SK-N-SH (cell line): ENCODE measurements around the gene PWWP2B. TPM values are rescaled to one million over a fixed set of nuclear protein-coding genes. Genes with fewer than 3 reads are reported as not detected.

ENCODE experiments used
- CTCF ChIA-PET: fragments of 300-600, 350-600 bp; formaldehyde crosslinking; extraction: SDS; loops from one replicate; lab custom pipeline; 2021; lab: Yijun Ruan, JAX
- POLR2A ChIA-PET: fragments of 350-600 bp; sonication (Branson Sonifier 250); formaldehyde crosslinking; extraction: SDS; loops from one replicate; lab custom pipeline; 2020; ENCODE audit warnings: antibody characterized with exemption, inconsistent platforms; lab: Yijun Ruan, JAX
- DNase-seq: peaks from one replicate; pipeline ENCODE4 v3.0.0; 2012
- H2AFZ ChIP-seq: fragments of 200-600 bp; sonication (generic); 2 replicates; pipeline ENCODE4 v1.8.1; 2016; ENCODE audit warnings: antibody characterized with exemption, mild to moderate bottlenecking, low read depth
- H3F3A ChIP-seq: fragments of 200-600 bp; sonication (generic); replicated peaks from 2 replicates; pipeline ENCODE3; 2016; ENCODE audit warnings: antibody characterized with exemption, mild to moderate bottlenecking; ENCODE audit not compliant: insufficient read depth
- H3K27ac ChIP-seq, 2 experiments: fragments of 200-500 bp in 1 of 2; fragments of 200-600 bp in 1 of 2; sonication (Bioruptor generic) in 1 of 2; sonication (generic), shearing (Covaris generic) in 1 of 2; 2 replicates each; pipeline versions ENCODE4 v1.5.1 to v1.6.1; 2014 to 2016; ENCODE audit warnings: low read depth in 2 of 2, inconsistent platforms in 1 of 2, low read length in 1 of 2, mild to moderate bottlenecking in 1 of 2, mixed read lengths in 1 of 2
- H3K27me3 ChIP-seq: fragments of 200-600 bp; sonication (generic), shearing (Covaris generic); 2 replicates; pipeline ENCODE4 v1.6.1; 2016; ENCODE audit warnings: mixed run types; ENCODE audit not compliant: insufficient read depth
- H3K36me3 ChIP-seq, 2 experiments: fragments of 200-500 bp in 1 of 2; fragments of 200-600 bp in 1 of 2; sonication (Bioruptor generic) in 1 of 2; sonication (generic) in 1 of 2; replicated peaks in 1 of 2; 2 replicates each; pipeline versions ENCODE3 to v1.5.1; 2014 to 2016; ENCODE audit warnings: low read length in 1 of 2, mild to moderate bottlenecking in 1 of 2; ENCODE audit not compliant: insufficient read depth in 2 of 2, control insufficient read depth in 1 of 2
- H3K4me1 ChIP-seq, 2 experiments: fragments of 200-500 bp in 1 of 2; fragments of 200-600 bp in 1 of 2; sonication (Bioruptor generic) in 1 of 2; sonication (generic), shearing (Covaris generic) in 1 of 2; 2 replicates each; pipeline versions ENCODE4 v1.5.1 to v1.6.1; 2014 to 2016; ENCODE audit warnings: low read depth in 1 of 2, low read length in 1 of 2, mixed run types in 1 of 2; ENCODE audit not compliant: insufficient read depth in 2 of 2, control insufficient read depth in 1 of 2
- H3K4me2 ChIP-seq: fragments of 200-600 bp; sonication (generic), shearing (Covaris generic); 2 replicates; pipeline ENCODE4 v1.6.1; 2017; ENCODE audit warnings: mixed run types
- H3K4me3 ChIP-seq, 2 experiments: fragments of 200-500 bp in 1 of 2; fragments of 200-600 bp in 1 of 2; sonication (Bioruptor generic) in 1 of 2; sonication (generic), shearing (Covaris generic) in 1 of 2; 2 replicates each; pipeline versions ENCODE4 v1.5.1 to v1.8.1; 2014 to 2016; ENCODE audit warnings: low read depth in 2 of 2, inconsistent platforms in 1 of 2, low read length in 1 of 2, mild to moderate bottlenecking in 1 of 2, mixed read lengths in 1 of 2, moderate library complexity in 1 of 2
- H3K79me2 ChIP-seq: fragments of 200-600 bp; sonication (generic); 2 replicates; pipeline ENCODE4 v1.8.1; 2017; ENCODE audit warnings: mild to moderate bottlenecking; ENCODE audit not compliant: insufficient read depth
- H3K9ac ChIP-seq: fragments of 200-600 bp; sonication (generic); 2 replicates; pipeline ENCODE4 v1.6.1; 2017; ENCODE audit warnings: mixed run types
- H3K9me2 ChIP-seq: fragments of 200-600 bp; sonication (generic); 2 replicates; pipeline ENCODE4 v1.6.1; 2017; ENCODE audit warnings: mixed run types
- H3K9me3 ChIP-seq: fragments of 200-600 bp; sonication (generic); 2 replicates; pipeline ENCODE4 v1.6.1; 2017; ENCODE audit warnings: mixed run types, mild to moderate bottlenecking, moderate library complexity
- H4K20me1 ChIP-seq: fragments of 200-600 bp; sonication (generic); 2 replicates; pipeline ENCODE4 v1.6.1; 2017; ENCODE audit warnings: mild to moderate bottlenecking, mixed run types; ENCODE audit not compliant: insufficient read depth
- EP300 ChIP-seq, 2 experiments: IDR thresholded peaks; 2 replicates each; pipeline versions ENCODE4 v1.4.0 to v1.6.1; 2012; ENCODE audit warnings: borderline replicate concordance in 1 of 2, low read depth in 1 of 2, low read length in 1 of 2
- FOXJ3 ChIP-seq: sonication (generic); formaldehyde crosslinking; IDR thresholded peaks from 2 replicates; pipeline ENCODE4 v1.5.1; 2020; ENCODE audit warnings: mild to moderate bottlenecking, missing genetic modification reagents
- MEF2A ChIP-seq: IDR thresholded peaks from 2 replicates; pipeline ENCODE4 v1.4.0; 2012; ENCODE audit warnings: low read depth, borderline replicate concordance
- MXI1 ChIP-seq: IDR thresholded peaks from 2 replicates; pipeline ENCODE4 v1.6.1; 2012; ENCODE audit warnings: mild to moderate bottlenecking, low read depth, low read length, improper control_type of control experiment
- PBX3 ChIP-seq: IDR thresholded peaks from 2 replicates; pipeline ENCODE4; 2012
- RAD21 ChIP-seq: IDR thresholded peaks from 2 replicates; pipeline ENCODE4 v1.6.1; 2012; ENCODE audit warnings: mild to moderate bottlenecking, low read length
- RFX5 ChIP-seq: IDR thresholded peaks from 2 replicates; pipeline ENCODE4 v1.6.1; 2012; ENCODE audit warnings: mild to moderate bottlenecking, improper control_type of control experiment, low read length
- RXRA ChIP-seq: IDR thresholded peaks from 2 replicates; pipeline ENCODE4 v1.4.0; 2012; ENCODE audit warnings: low read depth, mild to moderate bottlenecking, borderline replicate concordance
- TAF1 ChIP-seq: IDR thresholded peaks from 2 replicates; pipeline ENCODE4 v1.6.1; 2012; ENCODE audit warnings: low read depth, mild to moderate bottlenecking, low read length, moderate library complexity, borderline replicate concordance
- USF1 ChIP-seq: IDR thresholded peaks from 2 replicates; pipeline ENCODE4 v1.4.0; 2012; ENCODE audit warnings: low read depth, borderline replicate concordance
- USF2 ChIP-seq: fragments of 150-350 bp; IDR thresholded peaks from 2 replicates; pipeline ENCODE4 v1.6.1; 2017; ENCODE audit warnings: antibody characterized with exemption, low read length, low read depth, borderline replicate concordance
- ZBTB33 ChIP-seq: IDR thresholded peaks from 2 replicates; pipeline ENCODE4 v1.4.0; 2012; ENCODE audit warnings: low read depth, borderline replicate concordance
- WGBS: methylation state at CpG from one replicate; pipeline ENCODE4 v1.1.6; 2017; ENCODE audit warnings: low lambda C conversion rate; 5-methylcytosine and 5-hydroxymethylcytosine counted together
- polyA plus RNA-seq, 3 experiments: library from polyadenylated mRNA; depleted of rRNA; stranded (reverse); fragments of >200 nt; gene quantifications; 2 replicates each; pipeline ENCODE4 v1.2.3, GENCODE V29; 2012

Gene PWWP2B
- polyA plus RNA-seq, 1 of the 3 experiments (the other 2 are of a cell fraction): 2.4 TPM

- Histone ChIP-seq H3K79me2 (no peaks in the 10 kb centered on the region), H3K36me3 (peaks cover 0 to 20% of the 10 kb centered on the region in 2 experiments), H3K27me3 (no peaks in the 10 kb centered on the region), H4K20me1 (peaks cover 5% of the 10 kb centered on the region; the same call in 1 of the 2 replicates), H3F3A (no peaks in the 10 kb centered on the region)
- POLR2A ChIA-PET: no interaction called here
- 82% methylated on average over 19 of the region's 32 CpGs for WGBS
- TF ChIP-seq MXI1 (no peak), PBX3 (no peak), RFX5 (no peak), ZBTB33 (no peak), RXRA (no peak), MEF2A (no peak)
- TF ChIP-seq, all 33 proteins: peak for 0
- no peaks in the 10 kb centered on the region for H3K9me2 ChIP-seq
- H3K4me3 ChIP-seq: no peak overlapping the region
- no peaks in the 10 kb centered on the region for H3K4me1 ChIP-seq
- no peaks in the 10 kb centered on the region for H3K9me3 ChIP-seq
- DNase-seq: no peak
- no peak overlapping the region for H3K9ac ChIP-seq
- H3K27ac ChIP-seq: no peak overlapping the region
- CTCF ChIA-PET: interaction anchor here (1.6 to 4.3 kb wide), 3 partner anchors 99 to 131 kb away, joined by 6 to 41 read pairs (median 12); no protein-coding TSS in a partner anchor
- no peak overlapping the region for H2AFZ ChIP-seq
- H3K4me2 ChIP-seq: no peak overlapping the region
These were observed 42.5 kb upstream of the PWWP2B start for GRCh38 chr10:132354356-132355094.

- ChIA-PET CTCF (interaction anchor here (4.3 kb wide), 1 partner anchor 131 kb away, joined by 41 read pairs; no protein-coding TSS in a partner anchor), POLR2A (no interaction called here)
- peaks cover 5% of the 10 kb centered on the region; the same call in 1 of the 2 replicates for H4K20me1 ChIP-seq
These were observed 41.7 kb upstream of the PWWP2B start for GRCh38 chr10:132355297-132355696.

More at GRCh38 chr10:132355297-132355696, 41.7 kb upstream of the PWWP2B start:
- H3K27ac ChIP-seq: no peak overlapping the region
- TF ChIP-seq FOXJ3 (CRISPR knock-in tag) (no peak), USF1 (no peak), TAF1 (no peak), RAD21 (no peak), MXI1 (no peak), USF2 (no peak), EP300 (IDR thresholded peaks at IDR 0.05; ENCODE audit: borderline replicate concordance in 1 of 2, low read depth in 1 of 2, low read length in 1 of 2) (no peak)
- no peak overlapping the region for H3K9ac ChIP-seq
- DNase-seq: no peak
- H3K9me2 ChIP-seq: no peaks in the 10 kb centered on the region
- H3K4me2 ChIP-seq: no peak overlapping the region
- no peak overlapping the region for H3K4me3 ChIP-seq
- H3K9me3 ChIP-seq: no peaks in the 10 kb centered on the region
- H2AFZ ChIP-seq: no peak overlapping the region
- peaks cover 0 to 20% of the 10 kb centered on the region in 2 experiments for H3K36me3 ChIP-seq
- no peaks in the 10 kb centered on the region for H3K79me2 ChIP-seq
- WGBS: 83% methylated on average over 15 of the region's 17 CpGs
- H3K27me3 ChIP-seq: no peaks in the 10 kb centered on the region
- H3F3A ChIP-seq: no peaks in the 10 kb centered on the region
- no peaks in the 10 kb centered on the region for H3K4me1 ChIP-seq
